COR-L47 (cell line): ENCODE data around the gene GPC3.

Experiments used
- DNase-seq: peaks from one replicate; lab custom pipeline; 2025; lab: John Stamatoyannopoulos, UW

GPC3 gene

DNA sequence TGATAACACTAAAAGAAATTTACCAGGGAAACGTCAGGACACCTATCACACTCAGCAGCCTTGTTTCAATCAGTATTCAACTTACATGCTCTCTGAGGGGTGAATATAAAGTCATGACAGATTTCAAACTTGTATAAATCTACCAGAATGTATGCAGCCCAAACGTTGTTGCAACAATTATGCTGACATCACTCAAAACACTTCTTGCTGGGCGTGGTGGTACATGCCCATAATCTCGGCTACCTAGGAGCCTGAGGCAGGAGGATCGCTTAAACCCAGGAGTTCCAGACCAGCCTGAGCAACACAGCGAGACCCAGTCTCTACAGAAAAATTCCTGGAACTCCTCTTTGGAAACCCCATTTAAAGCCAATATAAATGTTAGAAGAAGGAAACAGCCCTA is 303.5 kb downstream of the GPC3 start:
- no peak for DNase-seq

GRCh38 chrX:133681421-133681820 is 304.0 kb downstream of the GPC3 start:
- no peak for DNase-seq

GRCh38 chrX:133677123-133678063 is 308.0 kb downstream of the GPC3 start:
- no peak for DNase-seq

GRCh38 chrX:133676344-133677122 is 308.9 kb downstream of the GPC3 start:
- peak; percentile 23 for DNase-seq

- no peak for DNase-seq
Measured at GRCh38 chrX:133674726-133675470, 310.5 kb downstream of the GPC3 start.

GRCh38 chrX:133670383-133670782 is 315.0 kb downstream of the GPC3 start:
- DNase-seq: no peak

DNA sequence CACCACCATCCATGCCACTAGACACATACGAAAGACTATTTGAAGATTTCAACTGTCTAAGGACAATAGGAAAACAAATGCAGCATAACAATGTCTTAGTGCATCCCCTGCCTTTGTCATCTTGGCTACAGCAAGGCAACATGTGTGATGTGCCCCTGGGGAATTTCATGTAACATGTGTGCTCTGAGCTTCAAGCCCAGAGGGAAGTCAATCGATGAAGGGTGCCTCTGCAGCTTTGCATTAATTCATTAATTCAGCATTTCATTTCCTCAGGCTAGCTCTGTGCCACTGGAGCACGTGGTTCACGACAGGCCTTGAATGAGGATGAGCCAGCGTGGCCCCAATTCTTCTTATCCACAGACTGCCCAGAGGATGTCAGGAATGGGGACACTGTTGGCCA is 316.2 kb downstream of the GPC3 start:
- no peak for DNase-seq

- DNase-seq: no peak
Measured at GRCh38 chrX:133668225-133668931, 317.0 kb downstream of the GPC3 start.

DNA sequence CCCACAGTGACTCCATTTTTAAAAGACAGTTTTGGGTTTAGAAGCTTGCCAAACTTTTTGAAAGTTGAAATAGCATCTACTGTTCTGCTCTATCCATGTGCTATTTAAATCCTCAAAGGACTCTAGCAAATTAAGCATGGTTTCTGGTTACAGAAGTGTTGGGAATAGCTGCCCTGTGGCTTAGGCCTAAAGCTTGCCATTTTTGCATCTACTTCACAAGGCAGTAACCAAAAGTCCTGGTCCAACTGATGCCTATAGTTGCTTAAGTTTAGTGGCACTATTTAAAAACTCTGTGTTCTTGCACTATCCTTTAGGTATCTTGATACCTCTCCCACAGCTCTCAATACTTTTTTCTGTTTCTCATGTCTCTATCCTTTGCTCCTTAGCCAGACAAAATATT is 319.1 kb downstream of the GPC3 start:
- no peak for DNase-seq

GRCh38 chrX:133661962-133662839 is 323.2 kb downstream of the GPC3 start:
- DNase-seq: no peak

- DNase-seq: no peak
Measured at GRCh38 chrX:133660281-133660680, 325.1 kb downstream of the GPC3 start.

DNA sequence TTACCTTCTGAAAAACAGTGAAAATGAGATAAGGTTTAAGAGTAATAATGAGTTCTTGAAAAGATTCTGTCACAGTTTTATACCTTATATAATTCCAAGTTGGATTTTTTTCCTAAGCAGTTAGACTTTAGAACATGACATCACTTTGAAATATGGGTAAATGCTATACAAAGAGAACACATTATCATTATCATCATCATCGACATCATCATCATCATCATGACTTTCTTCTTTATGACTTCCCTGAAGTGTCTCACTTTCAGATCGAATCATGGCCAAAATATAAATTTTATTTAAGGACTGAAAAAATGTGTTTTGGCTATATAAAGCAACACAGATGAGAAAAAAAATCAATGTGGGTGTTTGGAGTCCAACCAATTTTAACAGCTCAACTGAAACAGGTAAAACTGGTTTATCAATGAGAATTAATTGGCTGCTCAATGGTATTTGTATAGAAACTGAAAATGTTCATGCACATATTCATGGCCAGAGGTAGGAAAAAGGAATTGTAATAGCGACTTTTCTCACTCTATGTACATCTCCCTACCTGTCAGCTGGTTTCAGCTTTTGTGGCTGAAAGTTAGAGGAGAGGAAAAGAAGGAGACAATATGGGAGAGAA is 327.0 kb downstream of the GPC3 start:
- DNase-seq: no peak

GRCh38 chrX:133655275-133656265 is 329.8 kb downstream of the GPC3 start:
- no peak for DNase-seq

GRCh38 chrX:133654811-133655210 is 330.6 kb downstream of the GPC3 start:
- DNase-seq: no peak

DNA sequence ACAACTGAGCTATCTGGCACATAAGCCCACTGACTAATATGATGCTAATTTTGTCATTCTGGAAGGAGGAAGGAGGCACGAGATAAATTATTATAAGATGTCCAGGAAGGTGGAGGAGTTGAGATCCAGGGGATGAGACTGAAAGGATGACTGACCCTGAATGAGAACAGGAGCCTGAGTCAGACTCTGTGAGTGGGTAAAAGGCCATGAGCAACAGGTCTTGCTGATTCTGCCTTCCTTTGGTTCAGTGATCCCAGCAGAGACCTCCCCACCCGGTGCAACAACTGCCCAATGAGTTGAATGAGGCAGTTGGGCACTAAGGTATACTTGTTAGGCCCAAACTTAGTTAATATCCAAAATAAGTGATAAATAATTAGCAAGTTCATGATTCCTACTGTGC is 332.0 kb downstream of the GPC3 start:
- no peak for DNase-seq

DNA sequence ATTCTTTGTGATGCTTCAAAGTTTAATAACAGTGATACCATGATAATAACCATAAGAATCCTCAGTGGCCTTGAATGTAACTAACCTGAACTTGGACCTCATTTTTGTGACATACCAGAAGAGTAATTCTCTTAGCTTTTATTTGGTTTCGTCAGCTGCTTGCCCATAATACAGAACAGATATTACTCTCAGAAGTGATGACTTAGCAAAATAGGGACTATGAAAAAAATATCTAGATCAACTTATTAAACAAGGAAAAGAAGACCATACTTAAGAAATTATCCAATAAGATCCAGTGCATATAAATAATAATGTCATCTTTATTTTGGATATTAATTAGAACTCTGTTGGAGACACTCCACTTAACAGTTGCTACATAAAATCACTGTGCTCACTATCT is 333.2 kb downstream of the GPC3 start:
- DNase-seq: no peak

DNA sequence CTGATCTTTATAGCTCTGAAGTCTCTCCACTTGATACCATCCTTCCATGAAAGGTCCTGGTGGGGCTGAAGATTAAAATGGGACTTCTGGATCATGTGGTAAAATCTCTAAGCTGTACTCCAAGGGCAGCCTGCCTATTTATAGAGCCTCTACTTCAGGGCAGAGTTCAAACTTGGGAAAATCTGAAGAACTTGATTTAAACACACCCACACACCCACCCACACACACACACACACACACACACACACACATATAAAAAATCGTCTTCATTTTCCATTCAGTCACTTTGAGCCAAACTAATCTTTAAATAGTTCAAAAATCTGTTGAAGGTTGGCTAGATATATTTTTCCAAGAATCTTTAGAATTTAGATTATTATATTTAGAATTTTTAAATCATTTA is 335.2 kb downstream of the GPC3 start:
- DNase-seq: no peak

- no peak for DNase-seq
Measured at GRCh38 chrX:133649651-133650050, 335.7 kb downstream of the GPC3 start.

- DNase-seq: no peak
Measured at GRCh38 chrX:133648594-133648993, 336.8 kb downstream of the GPC3 start.
